ENCODE data around the gene CFAP54.

Gene CFAP54

DNA sequence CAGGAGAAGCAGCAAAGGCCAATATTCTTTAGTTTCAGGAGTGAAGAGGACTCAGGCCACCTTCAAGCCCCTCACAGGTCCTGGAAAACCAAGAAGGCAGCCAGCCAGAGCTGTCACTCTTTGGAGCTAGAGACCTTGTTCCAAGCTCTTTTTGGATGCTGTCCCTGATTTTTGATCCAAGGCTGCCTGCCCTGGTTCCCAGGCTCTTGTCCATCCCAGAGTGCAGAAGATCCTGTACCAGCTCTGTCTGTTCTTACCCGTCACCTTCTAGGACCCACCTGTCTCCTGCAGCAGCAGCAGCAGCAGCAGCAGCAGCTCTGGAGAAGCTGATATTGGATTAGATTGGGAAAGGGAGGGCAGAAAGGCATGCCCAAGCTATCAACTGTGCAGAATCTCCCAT is 260.6 kb downstream of the CFAP54 start:
- no peak for DNase-seq (ENCODE audit: low spot score)

DNA sequence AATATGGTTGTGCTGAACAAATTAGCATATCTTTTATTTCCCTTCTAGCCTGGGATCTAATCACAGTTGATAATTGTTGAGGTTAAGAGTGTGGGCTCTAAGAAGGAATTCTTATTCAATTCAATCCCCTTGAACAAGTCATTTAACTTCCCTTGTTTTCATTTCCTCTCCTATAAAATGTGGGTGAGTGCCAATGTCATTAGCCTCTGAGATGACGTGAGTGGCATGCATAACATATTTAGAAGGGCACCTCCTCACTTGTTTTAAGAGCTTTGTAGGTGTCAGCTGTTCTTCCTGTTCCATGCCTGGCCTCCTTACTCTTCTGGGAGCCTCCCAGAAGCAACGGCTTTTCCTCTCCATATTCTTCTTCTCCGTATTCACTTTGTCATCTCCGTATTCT is 262.2 kb downstream of the CFAP54 start:
- DNase-seq (ENCODE audit: low spot score): no peak

DNA sequence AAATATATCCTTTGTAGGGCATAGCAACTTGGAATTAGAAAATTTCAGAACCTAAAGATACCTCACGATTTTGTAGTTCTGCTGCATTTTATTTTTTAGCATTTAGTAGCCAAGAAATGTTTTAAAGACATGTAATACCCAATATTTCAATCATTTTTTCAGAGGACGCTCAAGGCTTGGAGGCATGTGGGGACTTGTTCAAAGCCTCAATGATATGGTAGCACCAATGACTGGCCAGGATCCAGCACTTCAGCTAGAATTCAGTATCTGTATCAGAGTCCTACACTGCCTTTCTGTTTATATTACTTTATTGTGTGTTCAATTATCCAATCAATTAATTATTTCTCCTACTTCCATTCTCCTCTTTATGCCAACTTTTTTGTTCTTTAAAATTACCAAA is 262.8 kb downstream of the CFAP54 start:
- no peak for DNase-seq (ENCODE audit: low spot score)

DNA sequence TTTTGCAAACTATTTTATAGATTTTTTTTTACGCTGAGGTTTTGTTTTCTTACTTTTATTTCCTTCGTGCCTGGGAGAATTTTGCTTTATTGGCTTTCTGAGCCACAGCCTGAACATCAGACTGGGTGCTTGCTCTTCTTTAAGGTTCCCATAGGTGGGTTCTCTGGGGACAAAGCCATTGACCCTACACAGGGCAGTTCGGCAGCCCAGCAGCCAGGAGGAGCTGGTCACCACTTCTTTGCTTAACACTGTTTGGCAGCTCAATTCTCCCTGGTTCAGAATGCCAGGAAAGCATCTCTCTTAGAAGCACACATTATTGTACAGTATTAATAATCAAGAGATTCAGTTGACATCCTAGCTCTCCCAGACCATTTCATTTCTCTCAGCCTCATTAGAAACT is 276.9 kb downstream of the CFAP54 start:
- no peak for DNase-seq (ENCODE audit: low spot score)

DNA sequence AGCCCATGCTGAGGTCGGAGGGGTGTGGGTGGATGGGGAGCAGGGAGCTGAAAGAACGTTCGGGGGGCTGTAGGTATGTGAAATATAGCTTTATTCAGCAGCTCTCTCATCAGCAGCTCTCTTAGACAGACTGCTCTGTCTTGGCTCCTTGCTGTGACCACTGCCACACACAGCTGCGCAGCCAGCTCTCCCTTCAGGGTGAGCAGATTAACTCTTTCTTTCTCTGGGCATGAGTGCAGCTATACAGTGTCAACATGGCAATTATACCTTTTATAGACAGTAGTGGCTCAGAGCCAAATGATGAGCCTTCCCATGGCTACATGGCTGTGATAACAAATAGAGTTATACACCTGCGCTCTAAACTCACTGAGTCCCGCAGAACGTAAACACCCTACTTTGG is 280.0 kb downstream of the CFAP54 start:
- DNase-seq (ENCODE audit: low spot score): no peak

DNA sequence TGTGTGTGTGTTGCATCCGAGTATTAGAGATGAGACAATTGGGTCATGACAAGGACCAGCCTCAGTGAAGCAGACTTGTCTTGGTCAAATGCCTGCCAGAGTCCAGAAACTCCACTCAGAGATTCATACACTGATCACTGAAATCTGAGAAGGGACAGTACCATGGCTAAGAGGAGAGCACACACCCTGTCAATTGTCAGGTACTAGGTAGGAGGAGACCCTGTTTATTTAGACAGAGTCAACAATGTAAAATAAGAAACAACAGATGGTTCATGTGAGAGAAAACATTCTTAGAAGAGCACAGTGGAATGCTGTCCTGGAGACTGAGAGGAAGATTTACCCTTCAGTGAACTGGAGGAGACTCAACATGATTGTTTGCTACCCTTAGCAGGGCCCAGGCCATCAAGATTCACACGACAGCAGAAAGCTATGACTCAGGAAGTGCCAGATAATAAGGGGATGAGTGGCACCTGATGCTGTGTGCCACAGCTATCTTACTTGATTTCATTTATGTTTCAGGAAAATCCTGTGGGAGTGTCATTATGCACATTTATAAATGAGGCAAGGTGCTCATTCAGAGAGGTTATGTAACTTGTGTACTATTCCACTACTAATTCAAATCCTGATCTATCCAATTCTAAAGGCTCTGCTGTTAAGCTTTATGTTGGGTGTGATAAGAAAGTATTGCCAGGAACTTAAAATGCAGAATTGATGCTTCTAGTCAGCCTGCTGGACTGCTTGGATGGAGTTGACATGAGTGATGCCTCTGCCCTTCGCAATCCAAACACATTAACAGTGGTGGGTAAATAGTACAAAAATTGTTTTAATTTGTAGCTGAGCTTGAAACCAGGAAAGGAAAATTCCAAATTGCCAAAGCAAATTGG is 281.1 kb downstream of the CFAP54 start:
- no peak for DNase-seq (ENCODE audit: low spot score)

DNA sequence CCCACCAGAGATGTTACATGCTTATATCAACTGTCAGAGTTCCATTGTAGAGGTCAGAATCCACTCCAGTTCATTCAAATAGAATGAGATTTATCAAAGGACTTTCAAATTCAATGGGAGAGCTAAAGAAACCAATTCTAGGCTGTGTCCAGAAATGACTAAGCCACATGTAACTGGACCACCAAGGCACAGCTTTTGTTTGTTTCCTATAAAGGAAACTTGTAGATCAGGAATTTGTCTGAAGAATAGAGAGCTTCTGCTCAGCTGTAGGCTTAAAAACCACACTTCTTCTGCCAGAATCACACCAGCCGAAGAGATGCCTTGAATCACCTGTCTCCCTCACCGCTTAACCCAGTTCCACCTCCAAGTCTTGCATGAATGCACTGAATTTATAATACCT is 283.7 kb downstream of the CFAP54 start:
- DNase-seq (ENCODE audit: low spot score): no peak

DNA sequence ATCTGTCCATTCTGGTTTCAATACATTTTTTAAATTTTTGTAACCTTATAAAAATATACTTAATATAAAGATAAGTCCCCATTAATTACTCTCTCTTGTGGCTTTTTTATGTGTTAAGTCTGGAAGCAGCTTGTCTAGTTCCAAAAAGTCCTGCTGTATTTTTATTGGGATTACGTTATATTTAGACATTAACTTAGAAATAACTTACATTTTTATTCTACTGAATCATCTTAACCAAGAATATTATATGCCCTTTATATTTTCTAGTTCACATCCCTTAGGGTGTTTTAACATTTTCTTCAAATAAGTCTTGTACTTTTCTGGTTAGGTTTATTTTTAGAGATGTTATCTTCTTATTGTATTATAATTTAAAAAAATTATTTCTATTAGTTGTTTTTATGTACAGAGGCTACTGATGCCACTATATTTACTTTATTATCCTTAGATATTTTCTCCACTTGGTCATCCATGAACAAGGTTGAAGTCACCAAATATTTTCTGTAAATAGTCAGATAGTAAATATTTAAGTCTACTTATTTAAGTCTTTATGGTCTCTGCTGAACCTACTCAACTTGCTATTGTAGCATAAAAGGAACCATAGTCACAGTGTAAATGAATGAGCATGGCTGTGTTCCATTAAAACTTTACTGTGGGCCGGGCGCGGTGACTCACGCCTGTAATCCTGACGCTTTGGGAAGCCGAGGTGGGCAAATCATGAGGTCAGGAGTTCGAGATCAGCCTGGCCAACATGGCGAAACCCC is 285.3 kb downstream of the CFAP54 start:
- no peak for DNase-seq (ENCODE audit: low spot score)

DNA sequence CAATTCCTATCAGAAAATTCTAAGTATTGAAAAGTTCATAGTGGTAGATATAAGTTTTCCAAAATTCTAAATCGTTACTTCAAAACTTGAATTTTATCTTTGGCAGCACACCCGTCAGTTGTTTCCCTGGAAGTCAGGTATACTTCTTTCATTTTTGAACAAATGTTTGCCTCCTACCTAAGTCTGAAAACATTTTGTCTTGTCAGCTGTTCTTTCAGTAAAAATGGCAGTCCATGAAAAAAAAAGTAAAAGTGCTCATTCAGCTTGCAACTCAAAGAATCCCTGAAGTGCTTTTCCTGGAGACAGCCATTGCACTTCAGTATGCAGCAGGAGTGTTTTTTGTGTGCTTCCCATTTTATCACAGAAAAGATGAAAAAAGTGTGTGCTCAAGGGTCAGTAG is 287.5 kb downstream of the CFAP54 start:
- no peak for DNase-seq (ENCODE audit: low spot score)

DNA sequence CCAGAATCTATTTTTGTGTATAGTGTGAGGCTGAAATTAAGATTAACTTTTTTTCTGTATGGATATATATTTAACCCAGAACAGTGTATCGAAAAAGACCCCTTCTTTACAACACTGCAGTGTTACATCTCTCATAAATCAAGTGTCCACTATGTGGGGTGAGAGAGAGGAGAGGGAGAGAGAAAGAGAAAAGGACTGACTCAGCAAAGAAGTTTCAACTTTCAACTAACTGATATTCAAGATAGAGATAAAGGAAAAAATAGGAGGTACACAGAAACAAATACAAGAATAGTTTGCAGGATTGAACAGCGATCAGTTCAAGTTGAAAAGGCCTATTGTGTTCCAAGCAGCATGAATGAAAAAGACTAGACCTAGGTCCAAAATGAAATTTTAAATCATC is 291.0 kb downstream of the CFAP54 start:
- DNase-seq (ENCODE audit: low spot score): no peak

DNA sequence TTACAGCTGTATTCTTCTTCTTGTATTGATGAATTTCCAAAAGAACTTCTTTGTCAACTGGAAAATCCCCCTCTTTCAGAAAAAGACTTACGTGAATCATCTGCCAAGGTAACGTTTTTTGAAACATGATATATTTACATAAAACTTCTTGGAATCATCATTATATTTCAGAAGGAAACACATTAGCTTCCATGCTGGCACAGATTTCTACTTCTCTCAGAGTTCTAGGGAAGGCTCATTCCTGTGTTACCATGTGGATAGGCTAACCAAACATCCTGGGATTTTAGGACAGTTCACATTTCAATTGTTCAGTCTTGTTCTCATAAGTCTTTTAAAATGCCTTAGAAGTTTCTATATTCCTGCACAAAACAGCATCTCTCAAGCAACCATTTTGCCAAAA is 297.4 kb downstream of the CFAP54 start:
- DNase-seq (ENCODE audit: low spot score): no peak

DNA sequence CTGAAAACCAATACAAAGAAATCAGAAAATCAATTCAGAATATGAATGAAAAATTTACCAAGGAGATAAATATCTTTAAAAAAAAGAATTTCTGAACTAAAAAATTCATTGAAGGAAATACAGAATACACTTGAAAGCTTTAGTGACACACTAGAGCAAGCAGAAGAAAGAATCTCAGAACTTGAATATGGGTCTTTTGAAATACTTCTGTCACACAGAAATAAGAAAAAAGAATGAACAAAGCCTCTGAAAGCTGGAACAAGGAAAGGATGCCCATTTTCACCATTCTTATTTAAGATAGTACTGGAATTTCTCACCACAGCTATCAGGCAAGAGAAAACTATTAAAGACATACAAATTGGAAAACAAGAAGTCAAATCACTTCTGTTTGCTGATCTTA is 314.6 kb downstream of the CFAP54 start:
- DNase-seq (ENCODE audit: low spot score): no peak

DNA sequence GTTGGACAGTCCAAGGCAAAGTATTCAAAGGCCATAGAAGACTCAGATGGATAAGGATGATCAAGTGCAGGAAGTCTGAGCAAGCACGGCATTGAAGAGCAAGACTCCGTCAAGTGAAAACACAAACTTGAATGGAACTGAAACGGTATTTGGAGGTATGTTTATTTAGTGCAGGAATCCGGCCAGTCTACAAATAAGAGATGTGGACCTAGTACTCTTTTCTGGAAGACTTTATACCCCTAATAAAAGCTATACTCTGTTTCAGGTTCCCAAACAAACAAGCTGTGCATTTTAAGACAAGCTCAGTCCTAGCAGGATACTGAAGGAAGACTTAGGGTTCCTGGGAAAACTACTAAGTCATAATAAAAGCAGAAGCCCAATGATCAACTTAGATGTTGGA is 316.9 kb downstream of the CFAP54 start:
- DNase-seq (ENCODE audit: low spot score): no peak

DNA sequence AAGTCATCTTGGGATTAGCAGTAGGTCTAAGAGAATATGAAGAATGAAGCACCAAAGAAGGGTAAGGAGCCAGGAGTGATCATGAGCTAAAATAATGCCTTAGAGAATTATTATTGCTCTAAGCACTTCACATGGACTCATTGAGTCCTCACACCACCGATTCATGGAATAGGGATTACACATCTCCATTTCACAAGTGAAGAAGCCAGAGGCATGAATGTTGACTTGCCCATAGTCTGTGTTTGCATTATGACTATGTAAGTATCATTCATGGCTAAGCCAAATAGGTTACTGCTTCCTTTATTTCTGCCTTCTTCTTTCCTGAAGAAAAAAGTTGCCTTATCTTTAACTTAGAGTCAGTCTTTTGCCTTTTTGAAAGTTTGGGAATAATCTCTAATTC is 318.4 kb downstream of the CFAP54 start:
- no peak for DNase-seq (ENCODE audit: low spot score)

DNA sequence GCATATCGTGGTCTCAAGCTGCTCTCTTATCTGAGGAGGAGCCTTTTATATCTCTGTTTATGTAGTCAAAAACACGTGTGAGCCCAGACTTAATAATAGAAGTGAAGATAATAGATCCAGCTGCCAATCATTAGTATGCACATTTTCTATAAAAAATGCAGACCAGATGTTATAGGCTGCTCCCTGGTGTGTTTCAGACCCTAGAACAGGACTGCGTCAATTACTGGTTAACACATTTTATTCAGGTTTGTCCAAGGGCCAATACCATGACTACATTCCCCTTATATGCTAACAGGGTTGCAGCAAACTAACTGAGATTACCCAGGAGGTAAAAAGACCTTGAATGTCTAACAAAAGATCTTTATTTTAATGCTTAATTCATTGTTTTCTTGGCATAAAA is 319.2 kb downstream of the CFAP54 start:
- no peak for DNase-seq (ENCODE audit: low spot score)

DNA sequence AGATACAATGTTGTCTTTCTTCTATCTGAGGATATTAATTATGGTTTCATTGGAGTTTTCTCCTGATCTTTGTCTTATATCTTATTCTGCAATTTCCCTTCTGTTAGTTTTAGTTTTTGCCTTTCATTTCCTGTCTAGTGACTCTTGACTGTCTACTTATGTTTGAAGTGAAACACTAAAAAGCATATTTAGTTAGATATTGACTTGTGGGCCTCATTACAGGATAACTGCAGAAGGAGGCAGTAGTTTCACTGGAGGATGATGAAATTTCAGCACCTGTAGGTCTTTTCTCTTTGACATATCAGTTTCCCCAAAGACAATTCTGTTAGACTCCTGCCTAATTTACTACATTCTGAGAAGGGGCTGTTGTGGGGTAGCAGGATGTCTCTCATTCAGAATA is 320.1 kb downstream of the CFAP54 start:
- no peak for DNase-seq (ENCODE audit: low spot score)

DNA sequence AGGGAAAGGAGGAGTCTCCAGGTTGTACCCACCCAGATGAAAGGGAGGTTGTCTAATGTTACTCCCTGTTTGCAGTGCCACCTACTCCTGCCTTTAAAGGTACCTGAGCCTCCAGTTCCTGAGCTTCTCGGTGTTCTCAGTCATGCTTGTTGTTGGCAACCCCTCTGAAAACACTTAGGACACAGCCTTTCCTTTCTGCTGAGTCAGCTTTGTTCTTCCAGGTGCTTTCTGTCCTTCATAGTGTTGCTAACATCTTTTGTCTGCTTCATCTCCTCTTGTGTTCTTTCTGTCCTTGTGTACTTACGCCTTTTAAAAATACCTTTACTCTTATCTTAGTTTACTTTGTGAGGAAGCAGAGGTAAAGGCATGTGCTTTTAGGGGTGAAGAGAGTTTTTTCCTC is 320.7 kb downstream of the CFAP54 start:
- no peak for DNase-seq (ENCODE audit: low spot score)

DNA sequence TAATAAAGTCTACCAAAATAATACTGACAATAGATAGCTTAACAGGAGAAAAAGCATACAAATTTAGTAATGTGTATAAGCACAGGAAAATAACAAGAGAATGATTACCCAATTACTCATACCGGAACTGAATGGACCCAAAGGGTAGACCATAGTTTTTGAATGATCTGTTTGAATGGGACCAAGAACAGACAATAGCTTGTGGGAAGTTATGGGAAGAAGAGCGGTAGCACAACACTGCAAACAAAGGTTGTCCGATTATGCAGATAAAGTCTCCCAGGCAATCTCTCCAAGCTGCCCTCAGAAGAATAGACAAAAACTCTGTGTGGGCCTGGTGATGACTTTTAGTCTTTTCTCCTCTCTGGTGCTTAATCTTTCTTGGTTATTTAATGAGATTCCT is 321.1 kb downstream of the CFAP54 start:
- DNase-seq (ENCODE audit: low spot score): no peak

DNA sequence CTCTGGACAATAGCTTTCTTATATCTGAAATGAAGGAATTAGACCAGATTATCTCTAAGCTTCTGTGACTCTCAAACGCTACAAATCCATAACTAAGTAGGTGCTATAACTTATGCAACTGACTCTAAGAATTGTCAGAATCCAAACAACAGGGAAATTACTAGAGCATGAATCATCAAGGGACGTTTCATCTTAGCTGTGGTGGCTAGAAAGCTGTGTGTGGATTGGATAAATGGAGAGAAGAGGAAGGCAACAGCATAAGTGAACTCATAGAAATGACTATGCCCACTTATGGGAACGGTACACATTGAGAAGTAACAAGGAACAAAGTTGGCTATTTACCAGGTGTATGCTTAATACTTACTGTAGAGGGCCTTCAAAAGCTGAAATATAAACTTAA is 321.7 kb downstream of the CFAP54 start:
- no peak for DNase-seq (ENCODE audit: low spot score)

DNA sequence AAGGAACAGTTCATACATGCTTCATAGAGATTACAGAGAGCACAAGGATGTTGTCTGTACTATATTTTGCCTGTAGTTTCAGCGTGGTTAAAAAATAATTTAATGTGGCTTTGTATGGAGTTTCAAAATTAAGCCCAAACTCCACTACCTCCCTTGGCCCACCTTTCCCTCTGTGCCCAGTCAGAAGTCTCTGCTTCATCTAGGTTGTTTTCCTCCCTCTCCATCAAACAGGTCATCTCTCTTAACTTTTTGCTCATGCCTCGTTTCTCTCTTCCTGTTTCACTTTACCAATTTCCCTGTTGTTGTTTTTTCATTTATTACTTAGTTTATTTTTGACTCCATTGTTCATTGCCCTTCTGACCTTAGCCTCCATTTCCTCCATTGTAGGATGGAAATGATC is 322.8 kb downstream of the CFAP54 start:
- DNase-seq (ENCODE audit: low spot score): no peak

DNA sequence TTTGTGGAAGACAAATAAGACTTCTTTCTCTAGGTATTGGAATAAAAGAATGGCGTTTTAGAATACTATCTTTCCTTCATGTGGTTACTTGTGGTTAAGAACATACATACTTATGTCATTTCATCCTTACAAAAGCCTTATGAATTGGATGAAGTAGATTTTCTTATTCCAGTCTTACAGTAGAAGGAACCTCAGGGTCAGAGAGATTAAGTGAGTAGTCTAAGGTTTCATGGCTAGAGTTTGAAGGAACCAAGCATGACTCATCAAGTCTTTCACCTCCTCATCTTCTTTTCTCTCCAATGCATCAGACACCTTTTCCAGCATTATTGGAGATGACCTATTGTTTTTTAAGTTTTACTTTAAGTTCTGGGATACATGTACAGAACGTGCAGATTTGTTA is 324.8 kb downstream of the CFAP54 start:
- DNase-seq (ENCODE audit: low spot score): no peak

DNA sequence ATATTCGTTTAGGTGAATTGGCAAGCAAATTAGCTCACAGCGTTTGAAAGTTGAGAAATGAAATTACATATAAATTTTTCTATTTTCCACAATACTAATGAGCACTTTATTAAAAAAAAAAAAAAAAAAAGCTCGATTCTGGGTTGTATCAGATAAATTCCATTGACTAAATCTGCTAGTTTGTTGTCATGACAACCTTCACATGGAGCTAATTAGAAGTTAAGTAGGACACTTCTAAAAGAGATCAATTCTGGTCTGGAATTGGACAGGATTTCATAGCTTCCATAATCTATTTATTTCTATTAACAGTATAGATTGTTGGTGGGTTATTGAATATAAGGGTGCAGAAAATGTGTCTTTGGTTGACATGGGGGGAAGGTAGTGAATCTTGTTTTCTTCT is 332.2 kb downstream of the CFAP54 start:
- no peak for DNase-seq (ENCODE audit: low spot score)

DNA sequence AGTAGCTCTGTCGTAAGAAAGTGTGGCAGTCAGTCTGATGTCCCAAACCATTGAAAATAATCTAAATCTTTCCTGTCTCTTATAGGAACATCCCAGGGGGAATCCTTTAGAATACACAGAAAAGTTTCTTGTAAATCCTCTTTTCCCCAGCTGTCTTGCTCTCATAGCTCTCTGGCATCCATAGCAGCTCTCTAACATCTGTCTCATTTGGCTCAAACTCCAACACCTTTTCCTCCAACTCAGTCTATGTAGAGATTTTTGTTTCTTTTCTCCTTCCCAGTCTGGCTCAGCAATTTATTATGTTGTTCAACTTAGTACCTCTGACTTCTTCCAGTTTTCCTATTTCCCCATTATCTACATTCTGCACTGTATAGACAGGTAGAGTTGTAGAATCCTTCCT is 333.3 kb downstream of the CFAP54 start:
- DNase-seq (ENCODE audit: low spot score): no peak
